Neural cell (in vitro differentiated cells): ENCODE measurements around the gene GNPDA2. TPM values are rescaled to one million over a fixed set of nuclear protein-coding genes. Genes with fewer than 3 reads are reported as not detected.

Source experiments
- H2AFZ ChIP-seq: fragments of 200-600, 300-800 bp; sonication (generic), shearing (Covaris generic); 2 replicates; pipeline ENCODE4 v1.6.0; 2014; ENCODE audit warnings: low read depth, mild to moderate bottlenecking, antibody characterized with exemption, low read length, moderate library complexity
- H3F3A ChIP-seq: fragments of 200-600 bp; shearing (Covaris generic); 2 replicates; pipeline ENCODE4 v1.6.1; 2016; ENCODE audit warnings: mild to moderate bottlenecking, moderate library complexity, mixed read lengths, antibody characterized with exemption, low read length; ENCODE audit not compliant: insufficient read depth, poor library complexity, severe bottlenecking
- H3K27ac ChIP-seq: fragments of 200-600, 300-800 bp; sonication (generic), shearing (Covaris generic); 2 replicates; pipeline ENCODE4 v1.5.1; 2014; ENCODE audit warnings: mild to moderate bottlenecking, low read length, moderate library complexity
- H3K27me3 ChIP-seq: fragments of 300-800, 200-600 bp; sonication (generic), shearing (Covaris generic); 2 replicates; pipeline ENCODE4 v1.6.0; 2014; ENCODE audit warnings: mild to moderate bottlenecking, low read depth, low read length, moderate library complexity; ENCODE audit not compliant: insufficient read depth
- H3K36me3 ChIP-seq: fragments of 300-800, 200-600 bp; sonication (generic), shearing (Covaris generic); 2 replicates; pipeline ENCODE4 v1.5.1; 2014; ENCODE audit warnings: mild to moderate bottlenecking, antibody characterized with exemption, low read length, moderate library complexity; ENCODE audit not compliant: insufficient read depth
- H3K4me2 ChIP-seq: fragments of 300-800, 200-600 bp; sonication (generic), shearing (Covaris generic); 2 replicates; pipeline ENCODE4 v1.6.0; 2014; ENCODE audit warnings: mild to moderate bottlenecking, low read length
- H3K4me3 ChIP-seq: fragments of 300-800, 200-600 bp; sonication (generic), shearing (Covaris generic); 2 replicates; pipeline ENCODE4 v1.5.1; 2014; ENCODE audit warnings: mild to moderate bottlenecking, low read length, moderate library complexity
- H3K79me2 ChIP-seq: fragments of 200-600 bp; shearing (Covaris generic); replicated peaks from 2 replicates; pipeline ENCODE4 v1.6.0; 2014; ENCODE audit warnings: mild to moderate bottlenecking, low read length, moderate library complexity; ENCODE audit not compliant: insufficient read depth
- H3K9ac ChIP-seq: fragments of 300-800, 200-600 bp; sonication (generic), shearing (Covaris generic); 2 replicates; pipeline ENCODE4 v1.6.1; 2016; ENCODE audit warnings: mild to moderate bottlenecking, low read length, mixed read lengths
- H3K9me2 ChIP-seq: fragments of 200-600 bp; shearing (Covaris generic); 2 replicates; pipeline ENCODE4 v1.6.1; 2016; ENCODE audit warnings: mild to moderate bottlenecking, low read length, mixed read lengths; ENCODE audit not compliant: insufficient read depth
- H3K9me3 ChIP-seq: fragments of 200-600, 300-800 bp; sonication (generic), shearing (Covaris generic); 2 replicates; pipeline ENCODE4 v1.6.1; 2016; ENCODE audit warnings: mild to moderate bottlenecking, mixed run types, low read length, moderate library complexity, mixed read lengths
- H4K20me1 ChIP-seq: fragments of 200-600 bp; shearing (Covaris generic); 2 replicates; pipeline ENCODE4 v1.6.1; 2016; ENCODE audit warnings: mild to moderate bottlenecking, mixed run types; ENCODE audit not compliant: insufficient read depth
- CTCF ChIP-seq: fragments of 450-650 bp; IDR thresholded peaks from 2 replicates; pipeline ENCODE4 v1.5.1; 2014; ENCODE audit warnings: antibody characterized with exemption, mild to moderate bottlenecking, moderate library complexity; ENCODE audit not compliant: poor library complexity, severe bottlenecking
- EP300 ChIP-seq: fragments of 450-650 bp; conservative IDR thresholded peaks from 2 replicates; pipeline ENCODE4 v1.6.1; 2014; ENCODE audit warnings: antibody characterized with exemption, mild to moderate bottlenecking, moderate library complexity; ENCODE audit not compliant: poor library complexity, severe bottlenecking
- EZH2 ChIP-seq: fragments of 200-600, 300-800 bp; shearing (Covaris generic), sonication (generic); IDR thresholded peaks from 2 replicates; pipeline ENCODE4 v1.6.1; 2014; ENCODE audit warnings: antibody characterized with exemption, low read length, borderline replicate concordance, mild to moderate bottlenecking; ENCODE audit not compliant: insufficient read depth, poor library complexity, severe bottlenecking
- MXI1 ChIP-seq: fragments of 450-650 bp; conservative IDR thresholded peaks from 2 replicates; pipeline ENCODE4 v1.6.1; 2014; ENCODE audit warnings: antibody characterized with exemption, mild to moderate bottlenecking; ENCODE audit not compliant: poor library complexity, severe bottlenecking
- POLR2AphosphoS5 ChIP-seq: IDR thresholded peaks from 2 replicates; pipeline ENCODE4 v1.6.1; 2012
- RAD21 ChIP-seq: fragments of 450-650 bp; conservative IDR thresholded peaks from 2 replicates; pipeline ENCODE4 v1.6.1; 2014; ENCODE audit warnings: antibody characterized with exemption, mild to moderate bottlenecking, moderate library complexity
- REST ChIP-seq: IDR thresholded peaks from 2 replicates; pipeline ENCODE4 v1.6.1; 2012; ENCODE audit warnings: borderline replicate concordance
- SMC3 ChIP-seq: fragments of 450-650 bp; conservative IDR thresholded peaks from 2 replicates; pipeline ENCODE4 v1.6.1; 2014; ENCODE audit warnings: antibody characterized with exemption, mild to moderate bottlenecking, moderate library complexity; ENCODE audit not compliant: poor library complexity
- TAF1 ChIP-seq: IDR thresholded peaks from 2 replicates; pipeline ENCODE4 v1.6.1; 2012; ENCODE audit warnings: low read depth
- polyA plus RNA-seq: library from polyadenylated mRNA; depleted of rRNA; stranded (reverse); fragments of >200 nt; gene quantifications from 2 replicates; pipeline ENCODE4 v1.2.3, GENCODE V29; 2014

GNPDA2 gene
- polyA plus RNA-seq, 1 donor from 2014 or later: 40.7 TPM

DNA sequence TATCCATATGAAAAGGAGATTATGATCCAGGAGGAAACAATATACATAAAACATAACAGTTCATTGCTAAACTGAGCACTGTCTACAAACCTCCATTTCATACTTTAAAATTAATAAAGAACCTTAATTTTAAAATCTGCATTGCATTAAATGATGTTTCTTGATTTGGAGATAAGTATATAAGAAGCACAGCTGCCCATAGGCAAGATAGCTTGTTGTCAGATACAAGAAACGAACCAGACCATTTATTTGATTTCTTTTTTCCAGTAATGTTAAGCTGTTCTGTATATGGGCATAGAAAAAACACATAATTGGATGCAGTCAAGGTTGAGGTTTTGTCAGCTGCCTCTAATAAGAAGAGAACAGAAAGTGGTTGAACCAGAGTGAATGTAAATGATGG lies 41.7 kb downstream of the GNPDA2 start:
- TF ChIP-seq CTCF: no peak
- TF ChIP-seq REST: no peak
- no peak for TF ChIP-seq RAD21
- TF ChIP-seq POLR2AphosphoS5: no peak
- no peak for TF ChIP-seq EZH2
- TF ChIP-seq TAF1: no peak
- TF ChIP-seq EP300: no peak
- no peak for TF ChIP-seq MXI1
- TF ChIP-seq SMC3: no peak
- H3K27me3 ChIP-seq: no peaks in the 10 kb centered on the region
- H3K9ac ChIP-seq: no peak overlapping the region
- no peak overlapping the region for H3K4me3 ChIP-seq
- peaks cover 7% of the 10 kb centered on the region for H3K79me2 ChIP-seq
- H3K9me3 ChIP-seq: no peaks in the 10 kb centered on the region
- H3K4me2 ChIP-seq: no peak overlapping the region
- no peaks in the 10 kb centered on the region for H4K20me1 ChIP-seq
- H3K27ac ChIP-seq: no peak overlapping the region
- H3K9me2 ChIP-seq: no peaks in the 10 kb centered on the region
- peaks cover 3% of the 10 kb centered on the region for H3K36me3 ChIP-seq
- no peak overlapping the region for H2AFZ ChIP-seq
- H3F3A ChIP-seq: no peaks in the 10 kb centered on the region

DNA sequence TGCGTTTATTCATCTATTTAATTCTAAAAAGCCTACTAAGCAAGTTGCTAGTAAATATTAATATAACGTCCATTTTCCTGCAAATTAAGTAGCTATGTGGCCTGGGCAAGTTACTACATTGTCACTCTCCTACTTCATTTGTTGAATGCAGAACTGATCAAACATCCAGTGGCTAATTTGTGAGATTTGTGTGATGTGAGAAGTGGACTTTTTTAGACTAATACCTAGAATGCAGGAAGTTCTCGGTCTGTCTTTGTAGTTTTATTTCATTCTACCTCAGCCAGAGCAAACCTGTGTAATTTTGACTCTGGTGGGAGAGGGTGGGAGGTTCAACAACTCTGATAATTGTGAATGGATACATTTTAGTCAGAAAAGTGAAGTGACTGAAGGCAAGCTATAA lies 47.3 kb downstream of the GNPDA2 start:
- Histone ChIP-seq H3K9me2 (no peaks in the 10 kb centered on the region), H3K36me3 (peaks cover 3% of the 10 kb centered on the region), H3F3A (no peaks in the 10 kb centered on the region), H3K79me2 (peaks cover 16% of the 10 kb centered on the region), H4K20me1 (no peaks in the 10 kb centered on the region), H3K4me2 (peak overlapping the region; percentile 79), H2AFZ (peak overlapping the region; percentile 96), H3K4me3 (peak overlapping the region; percentile 71), H3K27me3 (no peaks in the 10 kb centered on the region), H3K27ac (peak overlapping the region; percentile 82), H3K9ac (peak overlapping the region; percentile 79), H3K9me3 (no peaks in the 10 kb centered on the region)
- TF ChIP-seq MXI1 (no peak), EP300 (no peak), SMC3 (no peak), POLR2AphosphoS5 (no peak), EZH2 (no peak), CTCF (no peak), REST (no peak), TAF1 (no peak), RAD21 (no peak)
